CD4-positive, alpha-beta T cell (primary cell): Measurements from ENCODE around the gene HYAL1. TPM values are rescaled to one million over a fixed set of nuclear protein-coding genes. Genes with fewer than 3 reads are reported as not detected.

ENCODE experiments used
- ATAC-seq: fragments of 200-7000 bp; cut with Tn5 transposase; one replicate; pipeline ENCODE4 v1.10.0; 2022; ENCODE audit warnings: mild to moderate bottlenecking; ENCODE audit not compliant: poor library complexity
- CTCF ChIA-PET: fragments of 350-600 bp; sonication (Branson Sonifier 250); formaldehyde crosslinking; loops from one replicate; lab custom pipeline; 2021; ENCODE audit warnings: antibody characterized with exemption, inconsistent platforms; lab: Charles Lee
- POLR2A ChIA-PET: fragments of 350-600 bp; sonication (Branson Sonifier 250); formaldehyde crosslinking; loops from one replicate; lab custom pipeline; 2021; ENCODE audit warnings: antibody characterized with exemption, inconsistent platforms; lab: Charles Lee
- DNase-seq, 14 experiments: peaks; one replicate each; pipeline ENCODE4 v3.0.0-alpha.2; 2013 to 2020; ENCODE audit warnings: mixed read lengths in 2 of 14
- H3K27ac ChIP-seq, 2 donors: one replicate each; pipeline versions ENCODE4 v1.5.1 to v1.7.0; 2013; ENCODE audit warnings: low read length in 2 of 2, low read depth in 1 of 2, mild to moderate bottlenecking in 1 of 2
- H3K27me3 ChIP-seq, 2 experiments: 1 replicate in 1 of 2; 2 replicates in 1 of 2; pipeline versions ENCODE4 v1.6.1 to v1.7.0; 2013; ENCODE audit warnings: low read length in 2 of 2, control low read depth in 1 of 2, mild to moderate bottlenecking in 1 of 2, moderate library complexity in 1 of 2; ENCODE audit not compliant: insufficient read depth in 2 of 2, control insufficient read depth in 1 of 2
- H3K36me3 ChIP-seq: one replicate; pipeline ENCODE4 v1.6.1; 2013; ENCODE audit warnings: low read length, control low read depth; ENCODE audit not compliant: insufficient read depth
- H3K4me1 ChIP-seq: one replicate; pipeline ENCODE4 v1.6.1; 2013; ENCODE audit warnings: low read length, control low read depth; ENCODE audit not compliant: insufficient read depth
- H3K4me3 ChIP-seq: one replicate; pipeline ENCODE4 v1.5.1; 2013; ENCODE audit warnings: mild to moderate bottlenecking, low read length, moderate library complexity
- H3K9me3 ChIP-seq, 2 experiments: 1 replicate in 1 of 2; 2 replicates in 1 of 2; pipeline versions ENCODE4 v1.6.1 to v1.7.0; 2013; ENCODE audit warnings: low read length in 2 of 2, mild to moderate bottlenecking in 2 of 2, control low read depth in 1 of 2, moderate library complexity in 1 of 2; ENCODE audit not compliant: control insufficient read depth in 1 of 2, insufficient read depth in 1 of 2
- H3K27ac Mint-ChIP-seq: one replicate; pipeline ENCODE4 v1.8.0; 2020; ENCODE audit warnings: mixed read lengths
- H3K27me3 Mint-ChIP-seq: one replicate; pipeline ENCODE4 v1.8.0; 2021; ENCODE audit warnings: mixed read lengths
- H3K36me3 Mint-ChIP-seq: one replicate; pipeline ENCODE4 v1.8.0; 2021; ENCODE audit warnings: low read depth, mixed read lengths
- H3K4me1 Mint-ChIP-seq: one replicate; pipeline ENCODE4 v1.8.0; 2021; ENCODE audit warnings: low read depth, mixed read lengths
- H3K4me3 Mint-ChIP-seq: one replicate; pipeline ENCODE4 v1.8.0; 2020; ENCODE audit warnings: mild to moderate bottlenecking, mixed read lengths
- H3K9me3 Mint-ChIP-seq: one replicate; pipeline ENCODE4 v1.8.0; 2020; ENCODE audit warnings: mixed read lengths
- CTCF ChIP-seq: fragments of 200-600 bp; IDR thresholded peaks from one replicate; pipeline ENCODE4 v1.8.0; 2022; ENCODE audit warnings: antibody characterized with exemption, mild to moderate bottlenecking
- intact Hi-C, 2 experiments: fragments of 100-400 bp; cut with DNase I in 1 of 2; cut with micrococcal nuclease in 1 of 2; formaldehyde crosslinking; loops; one replicate each; pipeline versions ENCODE4 v1.15.1 to v1.9.0; 2023 to 2025; cut with DNase I, micrococcal nuclease
- total RNA-seq, 174 experiments: library from RNA in 2 of 174; stranded (reverse) in 2 of 174; gene quantifications; one replicate each; pipeline ENCODE4 v1.2.3 and lab custom pipeline; 2021 to 2026

HYAL1 gene
- total RNA-seq, 2 experiments from 2014 or later = 0.38 TPM; not detected in 1

GRCh38 chr3:50259432-50260026 is 43.8 kb downstream of the HYAL1 start:
- H3K4me1 Mint-ChIP-seq = peaks cover 3% of the 10 kb centered on the region
- ATAC-seq (peak; percentile 21), DNase-seq (no peak)
- POLR2A ChIA-PET = interaction anchor here (1.1 to 2.5 kb wide), 5 partner anchors 11 to 32 kb away, joined by 3 to 10 read pairs (median 4); partner anchors contain the start of gene GNAI2
- Histone ChIP-seq H3K27ac (peak overlapping the region in 1 of 2 donors; percentile 5), H3K36me3 (peaks cover 45% of the 10 kb centered on the region), H3K9me3 (no peaks in the 10 kb centered on the region), H3K4me1 (peaks cover 20% of the 10 kb centered on the region), H3K4me3 (peak overlapping the region; percentile 9), H3K27me3 (no peaks in the 10 kb centered on the region)
- H3K27me3 Mint-ChIP-seq = no peaks in the 10 kb centered on the region
- H3K9me3 Mint-ChIP-seq = no peaks in the 10 kb centered on the region
- no peak for TF ChIP-seq CTCF
- H3K4me3 Mint-ChIP-seq = peak overlapping the region; percentile 74
- peaks cover 50% of the 10 kb centered on the region for H3K36me3 Mint-ChIP-seq
- CTCF ChIA-PET = interaction anchor here (0.8 to 2.7 kb wide), 3 partner anchors 13 to 65 kb away, joined by 5 to 11 read pairs (median 5); partner anchors contain the start of gene GNAI2
- intact Hi-C loops = loop anchor here in 1 of 2 experiments (1.0 to 5.0 kb wide), 2 partner anchors 32 to 1403 kb away; no protein-coding TSS in a partner anchor
- peak overlapping the region; percentile 51 for H3K27ac Mint-ChIP-seq

GRCh38 chr3:50258979-50259378 is 44.4 kb downstream of the HYAL1 start:
- Histone ChIP-seq H3K4me1 (peaks cover 24% of the 10 kb centered on the region), H3K36me3 (peaks cover 51% of the 10 kb centered on the region), H3K27me3 (no peaks in the 10 kb centered on the region), H3K4me3 (no peak overlapping the region), H3K9me3 (no peaks in the 10 kb centered on the region), H3K27ac (no peak overlapping the region)
- no peak for TF ChIP-seq CTCF
- Mint-ChIP-seq H3K4me3 (peak overlapping the region; percentile 34), H3K27me3 (no peaks in the 10 kb centered on the region), H3K36me3 (peaks cover 55% of the 10 kb centered on the region), H3K9me3 (no peaks in the 10 kb centered on the region), H3K27ac (peak overlapping the region; percentile 51), H3K4me1 (peaks cover 3% of the 10 kb centered on the region)
- DNase-seq (peak in 1 of 14 experiments; percentile 23), ATAC-seq (no peak)
- intact Hi-C loops = loop anchor here in 1 of 2 experiments (5.0 kb wide), 1 partner anchor 1403 kb away; no protein-coding TSS in a partner anchor
- ChIA-PET POLR2A (interaction anchor here (1.1 to 2.5 kb wide), 4 partner anchors 10 to 32 kb away, joined by 3 to 10 read pairs (median 6); partner anchors contain the start of gene GNAI2), CTCF (interaction anchor here (1.0 to 2.7 kb wide), 2 partner anchors 12 kb away, joined by 4 to 11 read pairs; no protein-coding TSS in a partner anchor)

- H3K36me3 ChIP-seq = peaks cover 58% of the 10 kb centered on the region
- POLR2A ChIA-PET = interaction anchor here (1.1 to 2.5 kb wide), 2 partner anchors 11 to 23 kb away, joined by 3 to 10 read pairs; partner anchors contain the start of gene GNAI2
- no peak overlapping the region for H3K27ac ChIP-seq
- H3K4me1 ChIP-seq = peaks cover 31% of the 10 kb centered on the region
- H3K27me3 ChIP-seq = no peaks in the 10 kb centered on the region
- intact Hi-C loops = loop anchor here in 1 of 2 experiments (5.0 kb wide), 1 partner anchor 1404 kb away; no protein-coding TSS in a partner anchor
- Mint-ChIP-seq H3K4me1 (peaks cover 8% of the 10 kb centered on the region), H3K4me3 (no peak overlapping the region), H3K9me3 (no peaks in the 10 kb centered on the region), H3K27me3 (no peaks in the 10 kb centered on the region), H3K27ac (peak overlapping the region; percentile 51), H3K36me3 (peaks cover 64% of the 10 kb centered on the region)
- TF ChIP-seq CTCF = no peak
- CTCF ChIA-PET = interaction anchor here (1.0 kb wide), 1 partner anchor 12 kb away, joined by 4 read pairs; no protein-coding TSS in a partner anchor
- no peak for ATAC-seq
- H3K4me3 ChIP-seq = no peak overlapping the region
- no peaks in the 10 kb centered on the region for H3K9me3 ChIP-seq
- DNase-seq = no peak
Measured at GRCh38 chr3:50258029-50258680, 45.2 kb downstream of the HYAL1 start.
